Motor neuron (in vitro differentiated cells): ENCODE results near the gene DDC. TPM values are rescaled to one million over a fixed set of nuclear protein-coding genes. Genes with fewer than 3 reads are reported as not detected.
A peak's percentile ranks its signal among the peaks of the same experiment; 100 is the strongest.
"Not testable (repeated sequence)": the region's sequence is repeated elsewhere in the genome, so short reads cannot be mapped to it uniquely, and the experiment has no call there.

Source experiments
- ATAC-seq, 8 experiments: fragments of 200-7000 bp; cut with Tn5 transposase; replicated peaks in 6 of 8; 2 replicates each; pipeline ENCODE4 v1.8.0; 2021; ENCODE audit warnings: mild to moderate bottlenecking in 8 of 8, moderate library complexity in 8 of 8
- H3K27ac ChIP-seq, 2 donors: fragments of 250-450 bp; sonication (Bioruptor Pico); 2 replicates each; pipeline ENCODE4 v1.9.0; 2021; ENCODE audit warnings: antibody characterized with exemption in 2 of 2, mild to moderate bottlenecking in 2 of 2, moderate library complexity in 1 of 2
- H3K4me1 ChIP-seq, 2 donors: fragments of 250-450 bp; sonication (Bioruptor Pico); replicated peaks in 1 of 2; 2 replicates each; pipeline ENCODE4 v1.6.1; 2021; ENCODE audit warnings: antibody characterized with exemption in 2 of 2, mild to moderate bottlenecking in 2 of 2, moderate library complexity in 1 of 2
- H3K4me3 ChIP-seq, 5 donors: fragments of 250-450 bp; sonication (Bioruptor Pico); 2 replicates each; pipeline ENCODE4 v1.9.0; 2021; ENCODE audit warnings: antibody characterized with exemption in 5 of 5, mild to moderate bottlenecking in 5 of 5, moderate library complexity in 4 of 5
- WGBS, 10 experiments: fragments of 450-650 bp; shearing (Covaris generic); methylation state at CpG; one replicate each; pipeline ENCODE4 v1.0.0; 2022; 5-methylcytosine and 5-hydroxymethylcytosine counted together
- in situ Hi-C, 9 experiments: fragments of 400-800 bp; cut with MboI; loops; one replicate each; pipeline ENCODE4 v1.15.0; 2021; ENCODE audit warnings: low sequenced_read_pairs in 9 of 9, low pct_unique_long_range_greater_than_20kb in 2 of 9; ENCODE audit not compliant: unreplicated experiment in 9 of 9
- total RNA-seq, 8 experiments: library from RNA; unstranded; fragments of 300-600 nt; gene quantifications; 2 replicates each; pipeline versions ENCODE4 v1.2.3 to v1.2.4, GENCODE V29; 2022

The DDC gene
- total RNA-seq, 8 experiments from 2014 or later: 3.2 to 8.2 (median 4.0) TPM; not detected in 3

DNA sequence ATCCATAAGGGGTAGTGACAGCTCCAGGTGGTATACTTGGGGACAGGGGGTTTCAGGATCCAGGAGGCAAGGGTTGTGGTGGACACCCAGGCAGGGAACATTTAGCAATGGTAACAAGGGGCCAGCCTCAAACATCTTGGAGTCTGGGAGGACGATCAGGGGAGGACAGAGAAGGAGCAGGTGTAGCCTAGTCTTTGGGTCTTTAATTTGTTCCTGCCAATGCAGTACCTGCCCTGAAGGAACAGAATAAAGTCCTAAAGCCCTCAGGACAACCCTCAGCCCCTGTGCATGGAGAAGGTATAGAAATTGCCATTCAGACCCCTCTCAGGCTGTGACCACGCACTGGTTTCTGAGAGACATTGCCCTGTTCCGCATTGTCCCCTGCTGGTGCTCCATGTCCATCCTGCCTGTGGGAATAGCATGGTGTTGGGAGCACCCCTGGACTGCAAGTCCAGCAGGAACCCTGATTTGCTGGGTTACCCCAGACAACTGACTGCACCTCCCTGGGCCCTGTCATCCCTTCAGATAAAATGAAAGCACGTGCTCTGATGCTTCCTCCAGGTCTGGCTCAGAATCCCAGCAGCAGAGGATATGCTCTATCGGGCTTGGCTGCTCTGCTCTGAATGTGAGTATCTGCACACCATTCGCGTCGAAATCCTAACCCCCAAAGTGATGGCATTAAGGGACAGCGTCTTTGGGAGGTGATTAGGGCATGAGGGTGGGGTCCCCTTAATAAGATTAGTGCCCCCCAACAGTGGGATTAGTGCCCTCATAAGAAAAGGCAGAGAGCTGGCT lies 24.2 kb downstream of the DDC start:
- Histone ChIP-seq H3K4me1 (peaks cover 0 to 10% of the 10 kb centered on the region in 2 donors), H3K27ac (no peak overlapping the region), H3K4me3 (no peak overlapping the region)
- WGBS, 10 experiments: 20 to 100% (median 91%) methylated on average over 1 to 7 of the region's 9 CpGs; no CpG with 5 or more reads in 3 of the 10 experiments
- ATAC-seq: no peak
- in situ Hi-C loops: no loop called here

DNA sequence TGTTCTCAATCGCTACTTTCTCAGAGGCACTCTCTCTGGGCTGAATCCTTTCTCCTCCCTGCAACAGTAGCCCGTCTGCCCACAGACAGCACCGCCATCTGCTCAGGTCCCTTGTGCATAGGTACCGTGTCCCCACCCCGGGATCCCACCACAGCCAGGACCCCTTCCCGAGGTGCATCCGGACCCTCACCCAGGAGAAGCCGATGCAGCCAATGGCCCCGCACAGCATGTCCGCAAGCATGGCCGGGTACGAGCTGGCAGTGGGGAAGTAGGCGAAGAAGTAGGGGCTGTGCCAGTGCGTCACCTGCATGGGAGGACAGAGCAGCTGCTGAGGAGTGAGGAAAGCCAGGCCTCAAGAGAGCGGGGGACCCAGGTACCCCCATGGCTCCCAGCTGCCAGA lies 25.5 kb downstream of the DDC start:
- in situ Hi-C loops: no loop called here
- WGBS, 10 experiments: 0 to 92% (median 90%) methylated on average over 1 to 11 of the region's 15 CpGs; no CpG with 5 or more reads in 7 of the 10 experiments
- H3K27ac ChIP-seq: no peak overlapping the region
- no peak overlapping the region for H3K4me3 ChIP-seq
- no peak for ATAC-seq
- H3K4me1 ChIP-seq: peaks cover 2 to 4% of the 10 kb centered on the region in 2 donors

DNA sequence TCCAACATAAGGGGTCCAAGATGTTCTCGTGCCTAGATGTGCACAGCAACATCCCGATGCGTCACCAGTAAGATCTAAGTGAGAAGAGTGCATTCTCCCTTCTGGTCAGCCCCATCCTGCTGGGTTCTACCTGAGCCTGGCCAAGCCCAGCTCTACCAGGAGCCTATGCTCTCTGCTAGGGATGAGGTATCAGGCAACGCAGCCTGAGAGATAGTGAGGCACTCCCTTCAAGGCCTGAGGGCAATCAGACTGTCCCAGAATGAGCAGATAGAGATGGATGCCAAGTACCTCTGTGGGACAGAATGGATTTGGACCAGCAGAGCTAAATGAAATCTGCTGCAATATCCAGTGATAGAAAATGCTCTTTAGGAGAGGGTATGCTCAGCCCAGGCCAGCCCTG lies 26.7 kb downstream of the DDC start:
- WGBS, 10 experiments: 83 to 92% methylated on average over 1 to 2 of the region's 4 CpGs; no CpG with 5 or more reads in 8 of the 10 experiments
- no peak overlapping the region for H3K4me3 ChIP-seq
- in situ Hi-C loops: no loop called here
- H3K4me1 ChIP-seq: peaks cover 0 to 9% of the 10 kb centered on the region in 2 donors
- ATAC-seq: no peak
- no peak overlapping the region for H3K27ac ChIP-seq

DNA sequence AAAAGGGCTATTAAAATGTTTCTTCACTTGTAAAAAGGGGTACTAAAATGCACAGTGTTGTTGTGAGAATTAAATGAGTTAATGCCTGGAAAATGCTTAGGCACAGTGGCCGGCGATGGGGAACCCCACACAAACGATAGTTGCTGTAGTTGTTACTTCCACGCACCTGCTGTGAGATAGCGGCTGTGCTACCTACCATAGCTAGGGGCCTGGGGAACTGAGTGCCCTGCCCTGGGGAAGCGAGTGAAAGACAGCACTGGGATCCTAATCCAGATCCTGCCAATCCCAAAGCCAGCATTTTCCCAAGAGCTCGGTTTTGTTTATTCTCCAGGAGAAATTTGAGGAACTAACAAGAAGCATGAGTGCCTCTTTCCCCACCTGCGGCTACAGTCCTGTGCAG lies 27.8 kb downstream of the DDC start:
- H3K4me3 ChIP-seq: no peak overlapping the region
- in situ Hi-C loops: no loop called here
- peaks cover 10% of the 10 kb centered on the region in 2 donors for H3K4me1 ChIP-seq
- H3K27ac ChIP-seq: no peak overlapping the region
- no peak for ATAC-seq
- 50 to 96% (median 87%) methylated on average over 1 to 6 of the region's 8 CpGs; no CpG with 5 or more reads in 3 of the 10 experiments for WGBS, 10 experiments

DNA sequence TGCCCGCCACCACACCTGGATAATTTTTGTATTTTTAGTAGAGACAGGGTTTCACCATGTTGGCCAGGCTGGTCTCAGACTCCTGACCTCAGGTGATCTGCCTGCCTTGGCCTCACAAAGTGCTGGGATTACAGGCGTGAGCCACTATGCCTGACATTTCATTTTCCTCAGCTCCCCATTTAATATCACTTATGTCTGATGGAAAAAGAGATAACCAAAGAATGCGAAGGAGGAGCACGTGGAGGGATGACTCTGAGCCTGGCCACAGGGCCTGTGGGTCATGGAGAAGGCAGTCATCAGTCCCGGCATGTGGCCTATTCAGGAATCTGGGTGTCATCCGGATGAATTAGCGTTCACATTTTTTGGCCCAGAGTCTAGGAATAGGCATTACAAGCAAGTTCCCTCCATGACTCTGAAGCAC lies 29.9 kb downstream of the DDC start:
- WGBS, 10 experiments: 6 to 100% (median 92%) methylated on average over 1 to 6 of the region's 7 CpGs; no CpG with 5 or more reads in 3 of the 10 experiments
- ATAC-seq: peak in 2 of 8 experiments; percentile 59 to 67
- H3K4me3 ChIP-seq, in situ Hi-C loops: not testable (repeated sequence)
- Histone ChIP-seq H3K4me1 (peaks cover 23 to 27% of the 10 kb centered on the region in 2 donors), H3K27ac (peak overlapping the region in 1 of 2 donors; percentile 61)

DNA sequence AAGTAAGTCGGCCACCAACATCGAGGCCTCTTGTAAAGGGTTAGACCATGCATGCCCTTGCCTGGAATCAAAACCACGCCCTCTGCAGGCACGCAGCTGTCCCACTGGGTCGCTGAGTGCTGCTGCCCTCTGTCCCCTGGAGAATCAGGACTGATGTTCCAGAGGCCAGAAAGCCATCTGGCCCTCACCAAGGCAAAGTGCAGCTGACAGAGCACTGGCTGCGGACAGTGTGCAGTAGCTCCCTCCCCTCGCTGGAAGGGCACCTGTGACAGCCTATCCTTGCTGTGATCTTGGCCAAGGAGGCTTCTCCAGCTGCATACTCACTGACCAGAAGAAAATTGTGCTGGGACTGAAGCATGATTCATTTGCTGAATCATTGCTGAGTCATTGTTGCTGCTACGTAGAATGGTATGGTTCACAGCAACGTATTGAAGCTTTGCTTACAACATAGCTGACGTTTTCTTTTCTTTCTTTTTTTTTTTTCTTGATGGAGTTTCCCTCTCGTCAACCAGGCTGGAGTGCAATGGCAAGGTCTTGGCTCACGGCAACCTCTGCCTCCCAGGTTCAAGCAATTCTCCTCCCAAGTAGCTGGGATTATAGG lies 30.4 kb downstream of the DDC start:
- WGBS, 10 experiments: 40 to 80% (median 64%) methylated on average over 1 to 8 of the region's 12 CpGs
- H3K4me1 ChIP-seq: peaks cover 23 to 27% of the 10 kb centered on the region in 2 donors
- H3K27ac ChIP-seq: peak overlapping the region in 1 of 2 donors; percentile 61
- peak; percentile 55 to 97 (median 72) for ATAC-seq
- no peak overlapping the region for H3K4me3 ChIP-seq
- in situ Hi-C loops: no loop called here

DNA sequence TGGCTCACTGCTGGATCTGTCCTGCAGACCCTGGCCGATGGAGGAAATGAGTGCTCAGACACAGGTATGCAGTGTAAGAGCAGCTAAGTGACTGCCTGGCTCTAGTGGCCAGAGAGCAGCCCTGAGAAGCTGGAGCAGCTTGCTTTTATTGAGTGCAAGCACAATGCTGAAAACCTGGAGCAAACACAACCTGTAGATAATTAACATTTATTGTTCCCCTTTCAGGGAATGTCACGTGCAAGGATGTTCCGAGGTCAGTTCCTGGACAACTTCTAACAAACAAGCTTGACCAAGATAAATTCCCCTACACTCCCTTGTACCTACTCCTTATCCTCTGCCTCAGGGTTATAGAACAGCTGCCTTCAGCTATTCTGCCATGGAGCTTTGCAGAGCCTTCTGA lies 31.3 kb downstream of the DDC start:
- in situ Hi-C loops: no loop called here
- no peak overlapping the region for H3K4me3 ChIP-seq
- peaks cover 23 to 27% of the 10 kb centered on the region in 2 donors for H3K4me1 ChIP-seq
- 64 to 100% (median 93%) methylated on average over 1 to 3 of the region's 3 CpGs; no CpG with 5 or more reads in 3 of the 10 experiments for WGBS, 10 experiments
- no peak for ATAC-seq
- H3K27ac ChIP-seq: peak overlapping the region in 1 of 2 donors; percentile 19

DNA sequence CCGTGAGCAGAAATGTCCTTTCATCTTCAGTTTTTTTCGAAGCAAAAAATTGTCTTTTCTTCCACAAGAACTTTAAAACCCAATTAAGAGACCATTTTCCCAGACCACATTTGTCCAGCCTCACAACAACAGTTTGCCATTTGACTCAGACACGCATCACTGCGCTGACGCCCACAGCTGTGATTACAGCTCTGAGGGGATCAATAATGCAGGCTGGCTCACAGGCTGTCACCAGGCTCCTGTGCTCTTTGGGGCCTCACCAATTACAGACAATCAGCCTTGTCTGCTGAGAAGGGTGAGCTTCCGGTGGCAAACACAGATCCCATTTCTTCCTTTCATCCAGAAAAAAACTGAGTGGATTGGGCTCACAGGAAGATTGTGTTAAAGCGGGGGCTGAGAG lies 33.3 kb downstream of the DDC start:
- ATAC-seq: peak in 5 of 8 experiments; percentile 79 to 86 (median 81)
- 0 to 100% (median 45%) methylated on average over 1 to 7 of the region's 7 CpGs; no CpG with 5 or more reads in 4 of the 10 experiments for WGBS, 10 experiments
- in situ Hi-C loops: no loop called here
- Histone ChIP-seq H3K4me1 (peaks cover 23 to 27% of the 10 kb centered on the region in 2 donors), H3K4me3 (peak overlapping the region in 2 of 5 donors; percentile 1 to 2), H3K27ac (peak overlapping the region; percentile 48 to 91)

DNA sequence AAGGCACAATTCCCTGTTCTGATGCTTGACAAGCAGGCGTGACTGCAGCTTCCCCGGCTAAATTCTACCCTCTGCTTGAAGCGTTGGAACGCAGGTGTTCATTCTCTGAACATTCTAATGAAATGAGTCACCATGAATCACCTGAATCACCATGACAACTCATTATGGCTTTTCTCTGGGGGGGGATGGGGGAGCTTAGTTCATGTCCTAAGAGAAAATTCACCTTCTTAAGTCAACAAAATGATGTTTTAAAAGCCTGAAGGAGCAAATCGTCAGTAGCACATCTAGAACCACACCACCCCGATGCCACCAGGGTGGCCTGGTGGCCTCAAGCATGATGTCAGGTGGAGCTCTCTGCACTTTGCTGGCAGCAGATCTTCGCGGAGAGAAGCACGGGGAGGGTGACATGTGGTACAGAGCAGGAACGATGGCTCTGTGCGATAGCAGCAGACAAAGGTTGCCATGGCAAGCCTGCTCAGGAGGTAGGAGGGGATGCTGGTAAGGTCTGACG lies 33.7 kb downstream of the DDC start:
- Histone ChIP-seq H3K27ac (peak overlapping the region; percentile 48 to 91), H3K4me3 (peak overlapping the region in 3 of 5 donors; percentile 1 to 4 (median 3)), H3K4me1 (peaks cover 23 to 27% of the 10 kb centered on the region in 2 donors)
- in situ Hi-C loops: no loop called here
- peak in 5 of 8 experiments; percentile 86 to 90 (median 87) for ATAC-seq
- WGBS, 10 experiments: 0 to 70% (median 20%) methylated on average over 1 to 7 of the region's 12 CpGs; no CpG with 5 or more reads in 5 of the 10 experiments

DNA sequence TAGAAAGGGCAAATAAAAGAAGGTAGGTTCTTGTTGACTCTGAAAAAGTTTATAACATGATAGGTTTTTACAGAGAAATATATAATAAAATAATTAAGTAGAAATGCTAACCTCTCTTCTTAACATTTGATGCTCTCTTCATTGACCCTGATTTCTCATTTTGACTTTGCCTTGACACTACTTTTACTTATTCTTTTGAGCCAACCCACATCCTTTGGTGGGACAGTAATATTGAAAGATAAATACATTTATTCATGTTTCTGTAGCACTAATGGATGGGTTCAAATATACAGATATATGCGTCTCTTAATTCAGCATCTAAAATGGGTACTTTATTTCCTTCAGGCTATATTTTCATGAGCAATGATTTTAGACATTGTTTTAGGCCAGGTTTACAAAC lies 34.4 kb downstream of the DDC start:
- Histone ChIP-seq H3K4me1 (peaks cover 23 to 27% of the 10 kb centered on the region in 2 donors), H3K4me3 (no peak overlapping the region), H3K27ac (peak overlapping the region; percentile 48 to 91)
- in situ Hi-C loops: no loop called here
- 14 to 100% (median 100%) methylated on average over 1 of the region's 1 CpG for WGBS, 10 experiments
- no peak for ATAC-seq

DNA sequence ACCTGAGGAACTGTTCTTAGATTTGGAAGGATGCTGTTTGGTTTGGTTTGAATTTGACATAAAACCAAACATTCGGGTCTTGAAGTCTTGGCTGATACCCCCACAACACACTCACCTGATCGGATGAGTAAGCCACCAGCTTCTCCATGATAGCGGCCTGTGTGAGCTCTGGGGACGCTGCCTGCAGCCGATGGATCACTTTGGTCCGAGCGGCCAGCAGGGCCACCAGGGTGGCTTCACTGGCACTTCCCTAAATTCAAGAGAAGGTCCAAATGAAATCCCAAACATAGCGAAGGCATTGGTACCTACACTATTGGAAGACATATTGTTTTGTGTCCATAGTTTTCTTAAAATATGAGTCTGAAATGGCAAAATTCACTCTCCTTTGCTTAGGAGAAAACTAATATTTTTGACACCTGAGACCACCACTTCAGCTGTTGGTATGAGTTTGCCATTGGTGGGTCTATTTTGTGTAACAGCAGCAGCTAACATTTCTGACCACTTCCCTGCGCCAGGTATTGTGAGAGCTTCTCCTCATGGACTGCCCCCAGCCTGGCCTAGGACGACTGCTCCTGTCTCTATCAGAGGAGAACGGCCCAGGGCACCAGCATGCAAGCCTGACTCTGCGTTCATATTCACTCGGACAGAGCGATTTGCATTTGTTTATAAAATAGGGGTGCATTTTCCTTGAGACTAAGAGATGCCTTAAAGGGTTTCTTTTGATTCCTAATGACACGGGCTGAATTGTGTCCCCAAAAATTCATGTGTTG lies 35.9 kb downstream of the DDC start:
- in situ Hi-C loops: no loop called here
- no peak overlapping the region for H3K4me3 ChIP-seq
- ATAC-seq: no peak
- 44 to 100% (median 85%) methylated on average over 1 to 12 of the region's 15 CpGs; no CpG with 5 or more reads in 1 of the 10 experiments for WGBS, 10 experiments
- H3K4me1 ChIP-seq: peaks cover 15 to 27% of the 10 kb centered on the region in 2 donors
- no peak overlapping the region for H3K27ac ChIP-seq

DNA sequence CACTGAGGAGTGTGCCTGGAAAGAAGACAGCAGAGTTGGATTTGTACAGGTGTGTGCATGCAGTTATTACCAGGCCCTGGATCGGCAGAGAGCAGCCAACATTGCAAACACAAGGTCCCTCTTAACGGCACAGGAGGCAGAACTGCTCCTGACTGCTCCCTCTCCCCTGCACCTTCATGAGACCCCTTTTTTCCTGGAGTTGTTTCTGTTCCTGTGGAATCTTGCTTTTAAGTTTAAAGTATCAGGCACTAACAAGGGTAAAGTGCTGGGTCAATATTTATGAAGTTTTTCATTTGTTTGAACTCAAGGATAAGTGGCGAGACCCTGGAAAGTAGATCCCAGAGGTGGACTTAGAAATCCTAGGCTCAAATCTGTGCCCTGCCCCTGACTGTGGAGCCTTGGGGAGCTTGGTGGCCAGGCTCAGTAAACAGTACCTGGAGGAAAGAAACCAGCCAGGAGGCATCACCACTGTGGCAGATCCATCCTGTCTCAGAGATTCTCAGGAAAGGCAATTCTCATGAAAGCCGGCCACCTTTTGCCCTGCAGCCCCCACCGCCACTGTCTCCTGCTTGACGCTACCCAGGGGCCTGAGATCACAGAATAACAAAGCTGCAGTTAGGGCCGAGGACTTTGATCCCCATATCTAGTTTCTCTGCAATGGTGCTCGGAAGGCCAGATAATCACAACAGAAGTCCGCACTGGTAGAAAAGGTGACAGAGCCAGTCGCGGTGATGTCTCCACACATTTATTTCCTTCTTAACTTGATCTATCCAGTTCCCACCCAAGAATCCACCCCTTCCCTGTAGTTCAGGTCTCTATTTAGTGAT lies 36.7 kb downstream of the DDC start:
- WGBS, 10 experiments: 34 to 90% (median 70%) methylated on average over 1 to 9 of the region's 11 CpGs; no CpG with 5 or more reads in 4 of the 10 experiments
- Histone ChIP-seq H3K4me3 (no peak overlapping the region), H3K27ac (no peak overlapping the region), H3K4me1 (peaks cover 15 to 27% of the 10 kb centered on the region in 2 donors)
- in situ Hi-C loops: no loop called here
- no peak for ATAC-seq
